Muscle layer of duodenum (tissue), 2 donors: ENCODE data around the gene CD200R1.
"Not testable (repeated sequence)": the region's sequence is repeated elsewhere in the genome, so short reads cannot be mapped to it uniquely, and the experiment has no call there.

Experiments
- H3K27ac ChIP-seq: one replicate; pipeline ENCODE4 v1.7.0; 2013; ENCODE audit warnings: mild to moderate bottlenecking, low read length
- H3K27me3 ChIP-seq: one replicate; pipeline ENCODE4 v1.7.0; 2013; ENCODE audit warnings: low read depth, mild to moderate bottlenecking, control low read depth, low read length
- H3K36me3 ChIP-seq, 2 donors: one replicate each; pipeline ENCODE4 v1.7.0; 2013; ENCODE audit warnings: low read length in 2 of 2, control low read depth in 1 of 2, mild to moderate bottlenecking in 1 of 2; ENCODE audit not compliant: insufficient read depth in 2 of 2, control insufficient read depth in 1 of 2
- H3K4me1 ChIP-seq, 2 donors: one replicate each; pipeline ENCODE4 v1.7.0; 2013; ENCODE audit warnings: low read length in 2 of 2, mild to moderate bottlenecking in 2 of 2, control low read depth in 1 of 2, moderate library complexity in 1 of 2; ENCODE audit not compliant: insufficient read depth in 2 of 2, control insufficient read depth in 1 of 2
- H3K4me3 ChIP-seq, 2 donors: one replicate each; pipeline ENCODE4 v1.7.0; 2013; ENCODE audit warnings: low read length in 2 of 2, low read depth in 1 of 2, mild to moderate bottlenecking in 1 of 2
- H3K9me3 ChIP-seq, 2 donors: one replicate each; pipeline ENCODE4 v1.7.0; 2013; ENCODE audit warnings: low read length in 2 of 2, control low read depth in 1 of 2, mild to moderate bottlenecking in 1 of 2; ENCODE audit not compliant: control insufficient read depth in 1 of 2
- donor health status: healthy.

The CD200R1 gene

DNA sequence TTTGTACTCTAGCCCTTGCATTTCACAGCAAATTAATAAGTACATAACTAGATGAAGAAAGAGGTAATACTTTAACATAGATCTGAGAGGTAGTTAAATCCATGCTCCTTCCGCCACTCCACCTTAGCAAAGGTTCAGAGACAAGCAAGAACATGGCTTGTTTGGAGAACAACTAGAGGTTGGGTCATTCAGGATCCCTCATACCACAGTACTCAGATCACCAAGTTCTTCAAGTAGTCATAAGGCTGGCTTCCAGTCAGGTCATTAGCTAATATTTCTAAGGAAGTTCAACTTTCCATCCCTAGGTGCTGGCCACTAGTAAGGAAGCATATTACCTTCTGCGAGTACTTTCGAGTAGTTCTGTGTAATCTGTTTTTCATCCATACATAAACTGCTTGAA lies 44.1 kb downstream of the CD200R1 start:
- Histone ChIP-seq H3K27me3 (no peaks in the 10 kb centered on the region), H3K9me3 (peaks cover 0 to 4% of the 10 kb centered on the region in 2 donors), H3K36me3 (no peaks in the 10 kb centered on the region), H3K4me3 (no peak overlapping the region), H3K27ac (no peak overlapping the region), H3K4me1 (no peaks in the 10 kb centered on the region)

DNA sequence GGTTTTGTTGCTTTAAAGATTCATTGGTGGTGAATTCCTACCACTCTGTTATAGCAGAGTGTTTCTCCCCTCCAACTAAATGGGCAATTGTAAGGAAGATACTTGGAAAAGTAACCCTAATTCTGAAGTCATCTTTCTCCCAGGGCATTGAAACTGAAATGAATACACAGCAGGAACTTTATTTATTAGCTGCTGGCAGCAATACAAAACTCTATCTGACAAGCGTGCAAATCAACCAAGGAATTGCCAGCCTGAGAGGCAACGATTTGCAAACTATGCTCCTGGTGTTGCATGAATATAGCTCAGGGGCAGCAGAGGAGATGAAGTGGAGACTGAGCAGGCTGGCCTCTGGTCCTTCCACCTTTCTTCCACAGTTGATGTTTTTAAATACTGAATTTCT lies 48.9 kb downstream of the CD200R1 start:
- H3K4me1 ChIP-seq = no peaks in the 10 kb centered on the region
- H3K36me3 ChIP-seq = no peaks in the 10 kb centered on the region
- H3K27me3 ChIP-seq = no peaks in the 10 kb centered on the region
- H3K4me3 ChIP-seq = no peak overlapping the region
- H3K27ac ChIP-seq = no peak overlapping the region
- no peaks in the 10 kb centered on the region for H3K9me3 ChIP-seq

DNA sequence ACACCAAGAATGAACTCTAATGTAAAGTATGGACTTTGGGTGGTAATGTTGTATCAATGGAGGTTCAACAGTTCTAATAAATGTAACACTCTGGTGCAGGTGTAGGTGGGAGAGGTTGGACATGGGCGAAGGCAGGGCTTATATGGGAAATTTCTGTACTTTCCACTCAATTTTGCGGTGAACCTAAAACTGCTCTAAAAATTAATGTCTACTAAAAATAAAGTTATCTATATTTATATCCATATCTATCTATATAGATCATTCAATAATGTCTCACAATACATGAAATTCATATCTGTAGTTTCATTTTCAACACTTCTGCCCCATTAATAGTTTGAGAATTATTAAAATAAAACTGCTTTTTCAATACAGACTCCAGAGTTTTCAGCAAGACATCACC lies 49.3 kb downstream of the CD200R1 start:
- Histone ChIP-seq H3K36me3 (no peaks in the 10 kb centered on the region), H3K9me3 (no peaks in the 10 kb centered on the region), H3K27ac (no peak overlapping the region), H3K4me3 (no peak overlapping the region), H3K4me1 (no peaks in the 10 kb centered on the region), H3K27me3 (no peaks in the 10 kb centered on the region)

DNA sequence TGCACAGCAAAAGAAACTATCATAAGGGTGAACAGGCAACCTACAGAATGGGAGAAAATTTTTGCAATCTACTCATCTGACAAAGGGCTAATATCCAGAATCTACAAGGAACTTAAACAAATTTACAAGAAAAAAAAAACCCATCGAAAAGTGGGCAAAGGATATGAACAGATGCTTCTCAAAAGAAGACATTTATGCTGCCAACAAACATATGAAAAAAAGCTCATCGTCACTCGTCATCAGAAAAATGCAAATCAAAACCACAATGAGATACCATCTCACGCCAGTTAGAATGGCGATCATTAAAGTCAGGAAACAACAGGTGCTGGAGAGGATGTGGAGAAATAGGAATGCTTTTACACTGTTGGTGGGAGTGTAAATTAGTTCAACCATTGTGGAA lies 55.4 kb downstream of the CD200R1 start:
- H3K9me3 ChIP-seq, H3K4me3 ChIP-seq, H3K27me3 ChIP-seq, H3K4me1 ChIP-seq, H3K27ac ChIP-seq, H3K36me3 ChIP-seq: not testable (repeated sequence)

DNA sequence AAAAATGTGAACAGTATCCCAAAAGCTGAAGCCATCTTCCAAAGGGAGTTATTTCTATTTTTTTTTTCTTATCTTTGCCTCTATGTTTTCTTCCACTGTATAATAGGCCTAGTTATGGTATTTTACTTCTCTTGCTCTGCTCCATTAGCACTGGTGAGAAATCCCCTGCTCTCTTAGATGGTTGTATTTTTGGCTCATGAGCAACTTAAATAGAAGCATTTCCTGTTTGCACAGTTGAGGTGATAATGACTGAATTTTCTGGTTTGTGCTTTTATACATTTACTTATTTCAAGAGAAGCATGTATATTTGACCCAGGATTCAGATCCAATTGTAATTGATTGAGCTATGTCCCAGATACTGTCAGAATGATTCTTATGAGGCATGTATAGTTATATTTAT lies 66.7 kb downstream of the CD200R1 start:
- Histone ChIP-seq H3K27me3 (no peaks in the 10 kb centered on the region), H3K36me3 (no peaks in the 10 kb centered on the region), H3K9me3 (peaks cover 0 to 4% of the 10 kb centered on the region in 2 donors), H3K4me3 (no peak overlapping the region), H3K4me1 (no peaks in the 10 kb centered on the region), H3K27ac (no peak overlapping the region)

DNA sequence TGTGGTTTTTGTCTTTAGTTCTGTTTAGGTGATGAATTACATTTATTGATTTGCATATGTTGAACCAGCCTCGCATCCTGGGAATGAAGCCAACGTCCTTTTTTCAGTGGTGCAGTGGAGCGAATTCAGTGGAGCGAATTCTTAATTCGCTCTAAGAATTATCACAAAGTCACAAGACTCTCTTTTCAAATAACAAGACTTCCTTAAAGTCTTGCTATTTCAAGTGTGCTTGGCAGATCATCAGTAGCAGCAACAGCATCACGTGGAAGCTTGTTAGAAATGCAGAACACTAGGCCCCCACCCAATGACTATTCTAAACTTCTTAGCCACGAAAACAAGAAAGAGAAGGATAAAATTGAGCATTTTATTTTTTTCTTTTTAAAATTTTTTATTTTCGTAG lies 70.1 kb downstream of the CD200R1 start:
- Histone ChIP-seq H3K36me3 (no peaks in the 10 kb centered on the region), H3K4me1 (no peaks in the 10 kb centered on the region), H3K9me3 (peaks cover 0 to 8% of the 10 kb centered on the region in 2 donors), H3K27me3 (no peaks in the 10 kb centered on the region), H3K27ac (no peak overlapping the region), H3K4me3 (no peak overlapping the region)

DNA sequence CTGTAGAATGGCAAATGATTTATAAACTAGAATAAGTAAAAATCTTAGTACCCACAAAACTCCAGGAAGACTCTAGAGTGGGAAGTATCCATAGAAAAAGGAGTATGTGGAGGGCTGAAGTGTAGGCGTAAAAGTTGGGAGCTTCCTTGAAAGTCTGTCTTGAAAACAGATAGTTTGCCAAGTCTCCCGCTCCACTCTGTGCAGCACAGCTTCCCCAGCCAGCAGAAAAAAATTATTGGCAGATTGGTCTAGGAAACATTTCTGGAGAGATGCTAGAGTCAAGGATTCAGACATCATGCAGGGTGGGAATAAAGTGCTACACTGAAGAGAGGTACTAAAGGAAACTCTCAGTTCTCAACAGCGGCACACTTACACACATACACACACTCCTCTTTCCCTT lies 74.8 kb downstream of the CD200R1 start:
- Histone ChIP-seq H3K4me3 (no peak overlapping the region), H3K9me3 (peaks cover 0 to 8% of the 10 kb centered on the region in 2 donors), H3K27me3 (no peaks in the 10 kb centered on the region), H3K4me1 (no peaks in the 10 kb centered on the region), H3K36me3 (no peaks in the 10 kb centered on the region), H3K27ac (no peak overlapping the region)

DNA sequence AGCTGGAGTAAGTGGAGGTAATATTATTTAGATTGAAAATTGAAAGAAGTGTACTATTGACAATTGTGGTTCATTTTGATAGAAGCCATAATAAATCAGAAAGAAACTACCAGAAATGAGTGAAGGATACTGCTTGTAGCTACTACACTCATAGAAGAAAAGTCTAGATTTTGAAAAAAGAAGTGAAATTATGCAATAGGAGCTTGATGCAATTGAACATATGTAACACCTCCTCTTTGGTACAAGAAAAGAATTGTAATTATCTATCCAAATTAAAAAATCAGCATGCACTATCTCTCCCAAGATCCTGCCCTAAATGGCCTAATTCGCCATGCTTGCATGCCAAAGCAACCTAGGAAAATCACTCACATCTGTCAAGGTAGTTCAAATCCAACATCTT lies 77.1 kb downstream of the CD200R1 start:
- peaks cover 0 to 2% of the 10 kb centered on the region in 2 donors for H3K9me3 ChIP-seq
- no peaks in the 10 kb centered on the region for H3K4me1 ChIP-seq
- H3K4me3 ChIP-seq = no peak overlapping the region
- H3K36me3 ChIP-seq = no peaks in the 10 kb centered on the region
- H3K27me3 ChIP-seq = no peaks in the 10 kb centered on the region
- no peak overlapping the region for H3K27ac ChIP-seq

DNA sequence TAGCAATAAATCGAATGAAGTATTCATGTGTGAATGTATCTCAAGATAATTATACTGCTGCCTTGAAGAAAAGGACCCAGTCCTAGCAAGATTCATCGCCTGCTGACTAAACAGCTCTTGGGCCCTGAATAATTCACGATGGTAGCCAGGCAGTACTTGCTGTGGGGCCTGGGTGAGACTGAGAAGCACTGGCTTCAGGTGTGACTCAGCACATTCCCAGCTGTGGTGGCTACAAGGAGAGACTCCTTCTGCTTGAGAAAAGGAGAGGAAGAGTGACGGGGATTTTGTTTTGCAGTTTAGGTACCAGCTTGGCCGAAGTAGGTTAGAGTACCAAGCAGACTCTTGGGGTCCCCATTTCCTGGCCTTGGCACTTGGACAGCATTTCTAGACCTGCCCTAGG lies 80.6 kb downstream of the CD200R1 start:
- no peaks in the 10 kb centered on the region for H3K27me3 ChIP-seq
- H3K4me3 ChIP-seq = no peak overlapping the region
- H3K27ac ChIP-seq = no peak overlapping the region
- no peaks in the 10 kb centered on the region for H3K9me3 ChIP-seq
- H3K36me3 ChIP-seq = no peaks in the 10 kb centered on the region
- H3K4me1 ChIP-seq = no peaks in the 10 kb centered on the region

DNA sequence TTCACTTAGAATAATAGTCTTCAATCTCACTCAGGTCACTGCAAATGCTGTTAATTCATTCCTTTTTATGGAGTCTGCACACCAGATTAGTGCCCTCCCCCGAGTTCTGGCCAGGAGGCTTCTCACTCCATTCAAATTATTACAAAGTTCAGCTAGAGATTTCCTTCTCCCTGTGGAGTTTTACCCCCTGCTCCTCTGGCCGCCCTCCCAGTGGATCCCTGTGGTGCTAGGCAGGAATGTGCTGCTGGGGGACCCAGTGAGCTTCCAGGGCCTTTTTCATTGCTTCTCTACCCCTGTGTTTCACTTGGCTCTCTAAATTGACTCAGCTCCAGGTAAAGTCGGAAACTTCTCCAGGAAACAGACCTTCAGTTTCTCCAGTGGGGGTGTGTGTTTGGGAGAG lies 85.5 kb downstream of the CD200R1 start:
- Histone ChIP-seq H3K9me3 (no peaks in the 10 kb centered on the region), H3K4me3 (no peak overlapping the region), H3K27ac (no peak overlapping the region), H3K27me3 (no peaks in the 10 kb centered on the region), H3K36me3 (no peaks in the 10 kb centered on the region), H3K4me1 (no peaks in the 10 kb centered on the region)

DNA sequence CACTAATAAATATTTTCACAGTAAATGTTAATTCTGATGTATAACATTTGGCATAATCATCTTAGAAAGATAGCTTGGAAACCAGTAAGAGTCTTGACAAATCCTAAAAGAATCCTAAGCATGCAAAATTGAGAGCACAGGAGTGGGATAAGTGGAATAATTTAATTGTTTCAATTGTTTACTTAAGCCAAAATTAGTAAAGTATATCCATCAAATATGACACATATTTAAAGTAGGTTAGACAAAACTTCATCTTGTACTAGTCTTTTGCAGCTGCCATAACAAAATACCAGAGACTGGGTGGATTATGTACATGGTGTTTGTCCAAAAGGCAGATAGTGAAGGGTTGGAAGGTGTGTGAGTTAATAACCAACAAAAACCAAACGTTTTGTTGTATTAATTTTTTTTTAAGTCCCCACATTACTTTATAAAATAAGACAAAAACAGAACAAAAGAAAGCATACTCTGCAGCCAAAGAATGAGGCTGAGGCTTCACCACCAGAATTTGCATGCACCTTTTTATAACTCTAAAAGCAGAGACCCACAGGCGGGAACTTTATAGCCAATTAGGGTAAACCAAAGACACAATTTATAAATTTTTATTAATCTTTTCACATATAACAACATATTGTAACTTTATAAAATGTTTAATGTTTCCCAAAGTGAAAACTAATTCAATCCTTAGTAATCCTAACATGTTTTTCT lies 86.4 kb downstream of the CD200R1 start:
- Histone ChIP-seq H3K27ac (no peak overlapping the region), H3K27me3 (no peaks in the 10 kb centered on the region), H3K4me1 (no peaks in the 10 kb centered on the region), H3K36me3 (no peaks in the 10 kb centered on the region), H3K4me3 (no peak overlapping the region), H3K9me3 (no peaks in the 10 kb centered on the region)

DNA sequence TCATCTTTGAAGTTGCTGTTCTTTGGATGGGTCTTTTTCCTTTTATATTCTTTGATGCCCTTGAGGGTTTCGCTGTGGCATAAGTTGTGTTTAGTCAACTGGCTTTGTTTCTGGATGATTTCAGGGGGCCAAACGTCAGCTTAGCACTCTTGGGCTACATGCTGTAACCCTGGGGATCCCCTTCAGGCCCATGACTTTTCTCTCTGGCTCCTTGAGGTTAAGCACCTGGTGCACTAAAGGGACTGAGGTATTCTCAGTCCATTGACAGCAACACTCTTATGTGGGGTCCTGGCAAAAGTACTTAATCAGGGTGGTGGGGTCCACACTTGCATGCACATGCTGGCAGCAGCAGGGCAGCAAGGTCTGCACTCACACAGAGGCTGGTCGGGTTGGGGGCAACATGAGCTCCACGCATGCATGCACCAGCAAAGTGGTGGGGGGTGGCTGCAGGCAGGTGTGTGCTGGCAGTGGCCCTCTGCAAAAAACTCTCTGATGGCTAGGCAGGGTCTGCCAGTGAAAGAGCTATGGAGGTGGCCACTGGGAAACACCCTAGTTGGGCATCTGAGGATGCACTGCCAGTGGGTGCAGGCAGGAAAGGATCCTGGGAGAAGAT lies 90.1 kb downstream of the CD200R1 start:
- no peak overlapping the region for H3K27ac ChIP-seq
- H3K27me3 ChIP-seq = no peaks in the 10 kb centered on the region
- no peaks in the 10 kb centered on the region for H3K4me1 ChIP-seq
- no peaks in the 10 kb centered on the region for H3K36me3 ChIP-seq
- no peak overlapping the region for H3K4me3 ChIP-seq
- H3K9me3 ChIP-seq = no peaks in the 10 kb centered on the region
